HG03175 (cell line): ENCODE data around the gene HAUS8.
"Not testable (repeated sequence)": the region's sequence is repeated elsewhere in the genome, so short reads cannot be mapped to it uniquely, and the experiment has no call there.

ENCODE experiments used
- ATAC-seq: cut with Tn5 transposase; IDR thresholded peaks from one replicate; pipeline ENCODE4 v1.9.1; 2021; ENCODE audit warnings: mild to moderate bottlenecking, moderate library complexity; ENCODE audit not compliant: unreplicated experiment

Gene HAUS8, protein sequence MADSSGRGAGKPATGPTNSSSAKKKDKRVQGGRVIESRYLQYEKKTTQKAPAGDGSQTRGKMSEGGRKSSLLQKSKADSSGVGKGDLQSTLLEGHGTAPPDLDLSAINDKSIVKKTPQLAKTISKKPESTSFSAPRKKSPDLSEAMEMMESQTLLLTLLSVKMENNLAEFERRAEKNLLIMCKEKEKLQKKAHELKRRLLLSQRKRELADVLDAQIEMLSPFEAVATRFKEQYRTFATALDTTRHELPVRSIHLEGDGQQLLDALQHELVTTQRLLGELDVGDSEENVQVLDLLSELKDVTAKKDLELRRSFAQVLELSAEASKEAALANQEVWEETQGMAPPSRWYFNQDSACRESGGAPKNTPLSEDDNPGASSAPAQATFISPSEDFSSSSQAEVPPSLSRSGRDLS

DNA sequence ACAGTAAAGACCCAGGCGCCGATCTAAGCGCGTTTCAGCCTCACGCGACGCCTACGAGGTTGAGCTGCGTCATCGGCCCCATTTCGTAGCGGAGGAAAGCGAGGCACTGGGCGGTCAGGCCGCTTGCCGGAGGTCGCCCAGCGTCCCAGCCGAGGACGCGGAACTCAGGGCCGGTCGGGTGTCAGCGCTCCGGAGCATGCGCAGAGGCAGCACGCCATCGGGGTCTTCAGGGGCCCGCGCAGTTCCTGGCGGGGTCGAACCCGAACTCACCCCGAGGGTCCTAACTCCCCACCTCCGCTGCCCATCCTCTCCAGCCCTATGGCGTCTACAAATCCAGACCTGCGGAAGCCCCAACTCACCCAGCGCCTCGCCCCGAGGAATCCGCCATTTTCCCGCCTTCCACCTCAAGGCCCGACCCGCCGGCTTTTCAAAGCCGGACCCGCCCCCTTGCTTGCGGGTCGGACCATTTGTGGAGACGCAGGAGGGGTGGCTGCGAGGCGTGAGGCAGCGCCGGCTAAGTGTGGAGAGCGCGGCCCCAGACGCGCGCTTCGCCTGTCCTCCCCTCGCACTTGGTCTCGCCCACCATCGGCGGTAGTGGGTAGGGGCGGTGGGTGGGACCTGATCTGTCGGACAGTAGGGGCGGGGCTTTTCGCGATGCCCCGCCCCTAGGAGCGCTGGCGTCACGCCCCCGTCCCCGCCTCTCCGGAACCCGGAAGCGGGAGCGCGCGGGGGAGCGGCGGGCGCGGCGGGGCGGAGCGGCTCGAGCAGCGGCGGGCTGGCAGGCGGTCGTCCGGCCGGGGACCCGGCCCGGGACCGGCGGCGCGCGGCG lies at the start of gene HAUS8, which contains the start of gene MYO9B:
HAUS8 (minus strand) TSS at position 418 of the 829 bp plus-strand sequence; CDS start at position 388, 30 bp downstream.
MYO9B (plus strand) TSS at position 743 of the 829 bp plus-strand sequence. CDS start 25,941 bp downstream, outside the sequence.
- ATAC-seq, result peak; percentile 75

DNA sequence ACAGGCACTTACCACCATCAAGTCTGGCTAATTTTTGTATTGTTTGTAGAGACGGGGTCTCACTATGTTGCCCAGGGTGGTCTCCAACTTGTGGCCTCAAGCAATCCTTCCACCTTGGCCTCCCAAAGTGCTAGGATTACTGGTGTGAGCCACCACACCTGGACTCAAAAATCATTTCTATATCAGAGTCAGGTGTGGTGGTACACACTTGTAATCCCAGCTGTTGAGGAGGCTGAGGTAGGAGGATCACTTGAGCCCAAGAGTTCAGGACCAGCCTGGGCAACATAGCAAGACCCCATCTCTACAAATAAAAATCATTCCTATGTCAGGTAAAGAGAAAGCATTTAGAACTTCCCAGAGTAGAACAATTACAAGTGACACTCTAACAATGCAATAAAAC lies 48.8 kb upstream of the HAUS8 start:
- ATAC-seq, result no peak

DNA sequence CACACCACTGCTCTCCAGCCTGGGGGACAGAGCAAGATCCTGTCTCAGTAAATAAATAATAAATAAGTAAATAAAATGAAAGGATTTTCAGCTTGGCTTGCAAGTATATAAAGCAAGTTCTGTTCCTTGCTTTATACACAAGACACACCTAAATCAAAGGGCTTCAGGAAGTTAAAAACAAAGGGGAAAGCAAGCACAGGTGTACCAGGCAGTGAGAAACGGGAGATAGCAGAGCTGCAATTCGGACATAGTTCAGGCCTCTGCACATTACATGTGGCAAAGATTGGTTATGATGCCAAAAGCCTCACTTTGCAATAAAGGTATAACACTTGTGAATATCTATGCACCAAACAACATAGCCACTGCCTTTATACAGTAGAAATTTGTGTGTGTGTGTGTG lies 47.8 kb upstream of the HAUS8 start:
- ATAC-seq, result no peak

DNA sequence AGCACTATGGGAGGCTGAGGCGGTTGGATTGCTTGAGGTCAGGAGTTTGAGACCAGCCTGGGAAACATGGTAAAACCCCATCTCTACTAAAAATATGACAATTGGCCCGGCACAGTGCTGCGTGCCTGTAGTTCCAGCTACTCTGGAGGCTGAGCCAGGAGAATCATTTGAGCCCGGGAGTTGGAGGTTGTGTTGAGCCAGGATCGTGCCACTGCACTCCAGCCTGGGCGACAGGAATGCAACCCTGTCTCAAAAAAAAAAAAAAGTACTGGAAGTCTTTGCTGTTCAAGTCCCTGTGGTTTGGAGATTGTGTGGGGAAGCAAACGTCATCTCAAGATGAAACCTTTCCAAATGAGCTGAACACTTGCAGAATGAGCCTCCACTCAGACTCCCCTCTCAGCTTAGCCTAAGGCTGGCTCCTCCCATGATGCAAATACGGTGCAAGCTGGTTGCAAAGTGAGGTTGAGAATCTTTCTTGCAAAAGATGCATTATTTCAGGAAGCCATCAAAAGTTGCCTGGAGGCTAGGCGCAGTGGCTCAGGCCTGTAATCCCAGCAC lies 46.6 kb upstream of the HAUS8 start:
- ATAC-seq, result no peak

DNA sequence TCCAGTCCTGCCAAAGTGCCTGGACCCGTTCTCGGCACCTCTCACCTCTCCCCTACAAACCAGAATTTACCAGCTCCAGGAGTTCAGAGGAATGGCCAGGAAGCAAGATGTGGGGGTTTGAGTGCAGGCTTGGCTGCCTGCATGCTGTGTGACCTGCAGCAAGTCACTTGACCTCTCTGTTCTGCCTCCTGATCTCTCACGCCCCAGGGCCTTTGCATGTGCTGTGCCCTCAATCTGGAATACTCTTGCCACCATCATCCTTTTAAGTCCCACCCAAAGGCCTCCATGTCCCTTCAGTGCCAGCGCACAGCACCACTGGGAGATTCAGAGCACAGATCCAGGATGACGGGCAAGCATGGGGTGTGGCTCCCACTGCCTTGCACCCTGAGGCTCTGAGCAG lies 43.7 kb upstream of the HAUS8 start:
- ATAC-seq, result no peak

DNA sequence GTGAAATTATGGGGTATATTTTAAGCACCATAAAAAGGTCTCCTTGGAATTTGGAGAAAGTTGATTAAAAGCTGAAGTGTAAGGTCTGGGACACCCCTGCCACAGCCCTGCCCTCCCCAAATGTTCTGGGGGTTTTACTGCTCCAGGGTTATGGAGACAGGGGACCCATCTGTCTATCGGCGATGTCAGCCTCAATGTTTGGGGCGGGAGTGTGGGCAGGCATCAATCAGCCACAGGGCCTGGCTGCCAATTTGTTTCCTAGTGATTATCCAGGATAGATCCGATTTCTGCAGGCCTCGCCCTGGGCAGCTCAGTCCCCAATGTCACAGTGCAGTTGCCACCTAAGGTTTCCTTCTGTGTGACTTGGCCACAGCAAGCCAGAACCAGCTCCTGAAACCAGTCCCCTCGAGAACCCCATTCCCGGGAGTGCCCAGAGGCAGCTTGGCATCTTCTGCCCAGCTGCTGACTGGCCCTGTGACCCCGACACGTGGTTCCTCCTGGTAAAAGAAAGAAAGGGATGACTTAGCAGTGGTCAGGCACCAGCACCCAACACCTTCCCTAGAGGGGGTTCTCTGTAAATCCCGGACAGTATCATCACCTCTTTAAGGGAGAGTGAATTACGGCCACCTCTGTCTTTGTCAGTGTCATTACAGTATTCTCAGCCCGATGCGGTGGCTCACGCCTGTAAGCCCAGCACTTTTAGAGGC lies 41.9 kb upstream of the HAUS8 start:
- ATAC-seq, result no peak

DNA sequence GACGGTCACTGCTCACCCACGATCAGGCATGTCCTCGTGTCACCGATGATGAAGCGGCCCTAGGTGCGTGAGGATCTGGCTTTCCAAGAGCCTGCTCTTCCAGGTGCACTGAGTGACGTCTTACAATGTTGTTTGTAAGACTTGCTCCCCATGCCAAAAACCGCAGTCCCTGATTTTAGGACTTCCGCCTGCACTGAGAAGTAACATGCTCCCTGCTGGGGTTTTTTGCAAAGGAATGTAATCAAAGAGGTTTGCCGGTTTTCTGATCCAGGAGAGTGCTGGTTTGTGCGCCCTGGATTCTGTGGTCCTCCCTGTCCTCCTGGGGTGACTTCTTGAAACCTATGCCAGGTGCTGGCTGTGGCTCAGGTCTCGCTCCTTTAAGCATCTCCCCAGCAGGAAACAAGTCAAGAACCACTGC lies 39.2 kb upstream of the HAUS8 start:
- no peak for ATAC-seq

DNA sequence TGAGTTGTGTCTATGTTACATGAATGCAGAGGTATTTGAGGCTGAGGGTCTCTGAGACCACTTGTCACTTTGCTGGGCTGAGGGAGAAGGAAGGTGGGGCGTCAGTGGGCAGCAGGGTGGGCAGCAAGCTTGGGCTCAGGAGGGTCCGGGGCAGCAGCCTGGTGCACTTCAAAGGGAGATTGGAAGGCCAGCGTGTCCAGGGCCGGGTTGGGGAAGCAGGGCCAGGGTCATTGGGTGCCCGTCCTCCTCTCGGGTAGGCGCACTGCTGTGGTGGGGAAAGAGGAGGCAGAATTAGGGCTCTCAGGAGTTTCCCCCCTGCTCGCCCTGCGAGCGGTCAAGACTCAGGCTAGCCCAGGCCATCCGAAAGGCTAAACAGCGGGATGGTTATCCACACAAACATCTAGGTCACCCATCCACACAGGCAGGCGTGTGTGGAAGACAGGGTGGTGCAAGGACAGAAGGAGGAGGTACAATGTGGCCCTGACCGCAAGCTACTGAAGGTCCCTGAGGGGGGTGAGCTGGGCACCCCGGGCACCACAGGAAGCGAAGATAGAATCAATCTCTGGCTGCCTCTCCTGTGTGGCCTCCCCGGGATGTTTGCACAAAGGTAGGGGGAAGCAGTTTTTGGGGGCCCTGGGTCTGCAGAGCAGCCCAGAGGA lies 38.0 kb upstream of the HAUS8 start:
- ATAC-seq, result no peak

DNA sequence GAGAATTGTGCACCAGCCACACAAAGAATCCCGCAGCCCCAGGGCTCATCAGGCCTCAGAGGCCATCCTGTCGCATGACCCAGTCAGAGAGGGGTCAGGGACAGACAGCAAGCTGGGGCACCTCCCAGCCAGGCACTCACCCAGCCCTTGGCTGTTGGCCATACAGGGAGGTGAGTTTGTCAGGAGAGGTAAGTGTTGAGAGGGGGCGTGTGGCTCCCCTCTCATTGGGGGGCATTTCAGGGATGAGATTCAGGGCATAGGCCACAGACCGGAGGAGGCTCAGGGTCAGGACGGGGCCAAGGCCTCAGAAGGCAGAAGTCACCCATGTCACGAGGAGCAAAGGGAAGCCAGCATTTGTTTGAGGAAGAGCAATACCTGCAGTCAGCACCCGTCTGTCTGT lies 37.4 kb upstream of the HAUS8 start:
- ATAC-seq, result no peak

DNA sequence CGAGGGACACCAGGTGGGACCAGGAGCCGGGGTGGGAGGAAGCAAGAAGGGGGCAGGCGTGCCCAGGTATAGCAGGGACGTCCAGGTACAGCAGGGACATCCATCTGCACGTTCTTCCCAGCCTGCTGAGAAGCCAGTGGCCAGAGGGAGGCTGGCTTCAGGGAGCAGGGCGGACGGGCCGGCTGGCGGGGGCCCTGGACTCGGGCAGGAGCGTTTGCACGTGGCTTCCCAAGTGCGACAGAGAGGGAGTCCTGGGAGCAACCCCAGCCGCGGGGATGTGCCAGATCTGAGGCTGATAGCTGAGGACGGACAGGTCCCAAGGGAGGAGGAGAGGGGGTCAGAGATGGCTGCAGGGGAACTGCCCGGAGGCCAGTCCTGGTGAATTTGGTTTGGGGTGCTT lies 37.0 kb upstream of the HAUS8 start:
- ATAC-seq, result no peak

DNA sequence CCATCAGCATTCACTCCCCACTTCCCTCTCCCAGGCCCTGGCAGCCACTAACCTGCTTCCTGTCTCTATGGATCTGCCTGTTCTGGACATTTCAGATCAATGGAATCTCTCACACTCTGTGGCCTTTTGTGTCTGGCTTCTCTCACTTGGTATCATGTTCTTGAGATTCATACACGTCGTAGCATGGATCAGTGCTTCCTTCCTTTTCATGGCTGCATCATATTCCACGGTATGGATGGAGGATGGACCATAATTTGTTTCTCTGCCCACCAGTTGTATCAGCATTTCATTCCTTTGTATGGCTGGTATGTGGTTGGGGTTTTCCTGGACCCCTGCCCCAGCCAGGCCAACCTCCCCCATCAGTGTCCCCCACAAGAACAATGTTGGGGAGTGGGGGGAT lies 36.5 kb upstream of the HAUS8 start:
- ATAC-seq, result no peak

DNA sequence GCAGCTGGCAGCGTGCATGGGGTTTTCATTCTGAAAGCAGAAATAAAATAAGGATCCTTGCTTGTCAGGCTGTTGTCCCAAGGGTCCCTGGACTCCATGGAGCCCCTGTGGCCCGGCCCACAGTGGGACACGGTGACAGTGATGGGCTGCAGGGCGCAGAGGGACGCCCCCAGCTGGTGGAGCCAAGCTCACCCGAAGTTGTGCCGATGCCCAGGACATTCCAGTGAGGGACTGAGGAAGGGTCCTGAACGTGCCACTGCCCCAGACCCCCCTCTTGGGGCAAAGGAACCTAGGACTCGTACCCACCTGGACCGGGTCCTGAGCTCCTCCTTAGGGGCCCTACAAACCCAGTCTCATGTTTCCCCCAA lies 35.3 kb upstream of the HAUS8 start:
- ATAC-seq, result no peak

DNA sequence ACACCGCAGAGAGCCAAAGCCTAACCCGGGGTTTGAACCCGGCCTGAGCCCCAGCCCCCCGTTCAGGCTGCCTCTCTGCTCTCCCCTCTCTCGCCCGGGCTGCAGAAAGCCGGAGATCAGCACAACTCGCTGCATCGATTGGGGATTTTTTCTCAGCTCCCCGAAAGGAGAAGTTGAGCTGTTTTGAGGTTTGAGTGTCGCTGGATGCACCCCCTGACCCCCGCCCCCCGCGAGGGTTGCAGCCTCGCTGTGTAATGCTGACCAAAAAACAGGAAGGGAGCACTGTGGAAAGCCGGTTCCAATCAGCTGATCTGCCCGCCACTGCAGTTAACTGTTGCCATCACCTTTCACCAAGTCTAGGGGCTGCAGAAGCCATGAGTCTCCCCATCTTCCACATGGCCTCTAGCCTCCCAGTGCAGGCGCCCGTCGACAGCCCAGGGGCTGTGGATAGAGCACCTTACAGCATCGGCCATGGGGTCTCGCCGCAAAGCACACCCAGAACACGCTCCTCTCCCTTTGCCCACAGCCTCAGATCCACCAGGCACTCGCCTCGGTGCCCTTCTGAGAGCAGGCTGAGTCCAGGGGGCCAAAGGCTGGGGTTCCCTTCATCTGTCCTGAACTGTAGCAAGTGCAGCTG lies 34.8 kb upstream of the HAUS8 start:
- peak; percentile 50 for ATAC-seq

DNA sequence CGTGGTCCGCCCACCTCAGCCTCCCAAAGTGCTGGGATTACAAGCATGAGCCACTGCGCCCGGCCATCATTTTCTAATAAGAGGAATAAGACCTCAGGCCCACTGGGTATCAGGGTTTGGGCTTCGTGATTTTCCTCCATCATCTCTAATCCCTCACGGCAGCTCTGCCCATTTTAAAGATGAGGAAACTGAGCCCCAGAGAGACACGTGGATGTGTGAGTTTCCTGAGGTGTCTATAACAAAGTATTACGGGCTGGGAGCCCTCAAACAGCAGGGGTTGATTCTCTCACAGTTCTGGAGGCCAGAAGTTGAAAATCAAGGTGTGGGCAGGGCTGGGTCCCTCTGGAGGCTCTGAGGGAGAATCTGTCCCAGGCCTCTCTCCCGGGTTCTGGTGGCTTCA lies 34.0 kb upstream of the HAUS8 start:
- no peak for ATAC-seq

DNA sequence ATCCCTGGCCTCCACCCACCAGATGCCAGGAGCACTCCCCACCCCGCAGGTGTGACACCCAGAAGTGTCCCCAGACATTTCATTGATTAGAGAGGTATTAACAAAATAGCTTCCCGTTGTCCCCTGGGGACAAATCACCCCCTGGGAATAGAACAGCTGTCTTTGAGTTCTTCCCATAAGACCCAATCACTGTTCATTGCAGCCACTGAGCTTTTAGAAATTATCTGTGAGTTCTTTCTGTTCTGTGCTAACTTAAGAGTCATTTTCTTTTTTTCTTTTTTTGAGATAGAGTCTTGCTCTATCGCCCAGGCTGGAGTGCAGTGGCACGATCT lies 33.2 kb upstream of the HAUS8 start:
- ATAC-seq, result no peak

DNA sequence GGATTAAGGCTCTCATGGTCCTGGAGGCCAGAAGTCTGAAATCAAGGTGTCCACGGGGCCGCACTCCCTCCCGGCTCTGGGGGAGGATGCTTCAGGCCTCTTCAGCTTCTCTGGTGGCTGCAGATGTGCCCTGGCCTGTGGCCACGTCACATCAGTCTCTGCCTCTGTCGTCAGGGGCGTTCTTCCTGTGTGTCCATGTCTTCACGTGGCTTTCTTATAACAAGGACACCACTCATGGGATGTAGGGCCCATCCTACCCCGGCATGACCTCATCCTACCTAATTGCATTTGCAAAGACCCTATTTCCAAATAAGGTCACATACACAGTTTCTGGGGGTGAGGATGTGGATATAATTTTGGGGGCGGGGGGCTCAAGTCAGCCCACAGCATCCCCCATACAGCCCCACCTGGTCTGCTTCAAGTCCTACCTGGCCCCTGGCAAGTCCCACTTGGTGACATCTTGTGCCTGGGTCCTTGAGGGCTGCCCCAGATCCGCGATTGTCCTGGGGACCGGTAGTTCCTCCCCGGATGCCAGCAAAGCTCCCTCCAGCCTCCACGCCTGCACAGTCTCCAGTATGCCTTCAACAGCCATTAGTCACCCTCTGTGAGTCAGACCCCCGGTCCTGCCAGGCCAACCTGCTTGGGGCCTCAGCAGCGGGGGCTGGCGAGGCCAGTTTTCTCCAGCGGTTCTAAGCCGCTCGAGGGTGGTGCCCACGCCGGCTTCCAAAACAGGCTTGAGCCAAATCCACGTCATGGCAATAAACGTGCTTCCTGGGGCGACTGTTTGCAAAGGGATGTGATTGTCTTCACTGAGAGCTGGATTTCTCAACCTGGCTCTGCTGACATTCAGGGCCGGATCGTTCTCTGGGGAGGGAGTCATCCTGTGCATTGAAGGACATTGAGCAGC lies 32.5 kb upstream of the HAUS8 start:
- ATAC-seq, result no peak

DNA sequence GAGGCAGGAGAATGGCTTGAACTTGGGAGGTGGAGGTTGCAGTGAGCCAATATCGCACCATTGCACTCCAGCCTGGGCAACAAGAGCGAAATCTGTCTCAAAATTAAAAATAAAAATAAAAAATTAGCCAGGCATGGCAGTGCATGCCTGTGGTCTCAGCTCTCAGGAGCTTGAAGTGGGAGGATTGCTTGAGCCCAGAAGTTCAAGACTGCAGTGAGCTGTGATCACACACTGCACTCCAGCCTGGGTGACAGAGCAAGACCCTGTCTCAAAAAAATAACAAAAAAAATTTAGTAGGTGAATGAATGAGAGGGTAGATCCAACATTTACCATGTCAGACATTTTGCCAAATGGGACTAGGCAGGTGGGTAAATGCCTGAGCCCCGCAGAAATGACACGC lies 31.7 kb upstream of the HAUS8 start:
- ATAC-seq, result not testable (repeated sequence)

DNA sequence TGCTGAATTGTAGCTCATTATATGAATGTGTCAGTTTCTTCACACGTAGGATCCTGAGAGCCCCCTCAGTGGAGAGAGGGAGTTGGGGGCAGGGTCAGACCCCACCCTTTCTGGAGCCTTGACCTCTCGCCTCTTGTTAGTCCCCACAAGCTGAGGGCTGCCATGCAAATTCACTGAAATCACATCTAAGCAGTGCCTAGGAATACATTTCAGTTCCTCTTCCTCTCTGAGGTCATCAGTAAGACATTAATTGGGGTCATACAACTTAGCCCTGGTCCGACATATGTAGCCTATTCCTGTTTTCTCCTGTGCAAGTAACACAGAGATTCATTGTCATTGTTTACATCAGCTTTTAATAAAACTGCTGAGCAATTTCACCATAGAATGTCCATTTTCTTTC lies 30.3 kb upstream of the HAUS8 start:
- ATAC-seq, result no peak

DNA sequence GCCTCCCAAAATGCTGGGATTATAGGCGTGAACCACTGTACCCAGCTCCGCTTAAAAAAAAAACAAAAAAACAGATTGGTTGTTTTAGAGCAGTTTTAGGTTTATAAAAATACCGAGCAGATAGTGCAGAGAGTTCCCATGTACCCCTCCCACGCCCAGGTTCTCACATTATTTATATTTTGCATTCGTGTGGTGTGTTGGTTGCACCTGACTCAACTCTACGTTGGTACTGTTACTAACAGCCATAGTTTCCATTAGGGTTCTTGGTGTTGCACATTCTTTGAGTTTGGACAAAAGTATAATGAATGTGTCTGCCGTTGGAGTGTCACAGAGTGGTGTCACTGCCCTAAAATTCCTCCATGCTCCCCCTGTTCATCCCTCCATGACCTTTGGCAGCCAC lies 29.4 kb upstream of the HAUS8 start:
- no peak for ATAC-seq
